BLaER1 (cell line): ENCODE results near the gene ABCA9.

Source experiments
- H3K27ac ChIP-seq: shearing (Covaris generic); formaldehyde crosslinking; 2 replicates; pipeline ENCODE4 v1.8.1; 2022
- H3K27me3 ChIP-seq: shearing (Covaris generic); formaldehyde crosslinking; 2 replicates; pipeline ENCODE4 v1.8.1; 2022
- H3K36me3 ChIP-seq: shearing (Covaris generic); formaldehyde crosslinking; 2 replicates; pipeline ENCODE4 v1.8.1; 2022
- H3K4me1 ChIP-seq: shearing (Covaris generic); formaldehyde crosslinking; 2 replicates; pipeline ENCODE4 v1.8.1; 2022
- H3K4me2 ChIP-seq: shearing (Covaris generic); formaldehyde crosslinking; 2 replicates; pipeline ENCODE4 v1.8.1; 2022
- H3K4me3 ChIP-seq: shearing (Covaris generic); formaldehyde crosslinking; 2 replicates; pipeline ENCODE4 v1.8.1; 2022
- H3K9ac ChIP-seq: shearing (Covaris generic); formaldehyde crosslinking; 2 replicates; pipeline ENCODE4 v1.8.1; 2022
- H3K9me3 ChIP-seq: shearing (Covaris generic); formaldehyde crosslinking; 2 replicates; pipeline ENCODE4 v1.8.1; 2022
- H4K20me1 ChIP-seq: shearing (Covaris generic); formaldehyde crosslinking; 2 replicates; pipeline ENCODE4 v1.8.1; 2022
- Cebpa-rat ChIP-seq: shearing (Covaris generic); IDR thresholded peaks from 2 replicates; pipeline ENCODE4 v1.8.1; 2022

Gene ABCA9

GRCh38 chr17:68941761-68942160 lies 119.0 kb downstream of the ABCA9 start:
- H3K36me3 ChIP-seq: no peaks in the 10 kb centered on the region
- no peaks in the 10 kb centered on the region for H3K27me3 ChIP-seq
- H3K9ac ChIP-seq: no peak overlapping the region
- no peak for TF ChIP-seq Cebpa-rat
- H3K4me3 ChIP-seq: no peak overlapping the region
- no peaks in the 10 kb centered on the region for H3K9me3 ChIP-seq
- H3K4me2 ChIP-seq: no peak overlapping the region
- no peaks in the 10 kb centered on the region for H4K20me1 ChIP-seq
- H3K4me1 ChIP-seq: no peaks in the 10 kb centered on the region
- no peak overlapping the region for H3K27ac ChIP-seq

DNA sequence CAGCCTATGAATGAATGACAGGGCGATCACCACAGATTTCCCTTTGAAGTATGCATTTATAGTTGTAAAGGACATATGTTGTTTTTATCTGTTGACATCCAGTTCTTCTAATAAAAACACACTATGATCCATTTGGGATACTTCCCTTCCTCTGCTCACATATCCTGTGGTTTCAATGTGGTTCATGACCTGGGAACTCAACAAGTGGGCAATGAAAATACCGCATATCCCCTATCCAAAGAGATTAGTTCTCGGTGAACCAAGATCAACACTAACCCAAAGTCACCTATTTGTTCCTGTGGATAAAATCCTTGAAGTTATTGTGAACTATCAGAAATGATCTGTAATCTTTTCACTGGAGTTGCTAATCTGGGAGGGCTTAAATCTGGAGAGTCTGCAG lies 121.5 kb downstream of the ABCA9 start:
- no peak for TF ChIP-seq Cebpa-rat
- no peaks in the 10 kb centered on the region for H3K27me3 ChIP-seq
- no peak overlapping the region for H3K4me2 ChIP-seq
- H3K36me3 ChIP-seq: no peaks in the 10 kb centered on the region
- H4K20me1 ChIP-seq: no peaks in the 10 kb centered on the region
- H3K9ac ChIP-seq: no peak overlapping the region
- H3K27ac ChIP-seq: no peak overlapping the region
- H3K4me3 ChIP-seq: no peak overlapping the region
- no peaks in the 10 kb centered on the region for H3K4me1 ChIP-seq
- no peaks in the 10 kb centered on the region for H3K9me3 ChIP-seq

- H3K9me3 ChIP-seq: no peaks in the 10 kb centered on the region
- TF ChIP-seq Cebpa-rat: no peak
- no peak overlapping the region for H3K27ac ChIP-seq
- no peak overlapping the region for H3K4me3 ChIP-seq
- no peak overlapping the region for H3K4me2 ChIP-seq
- no peaks in the 10 kb centered on the region for H3K36me3 ChIP-seq
- H3K27me3 ChIP-seq: no peaks in the 10 kb centered on the region
- no peaks in the 10 kb centered on the region for H4K20me1 ChIP-seq
- H3K9ac ChIP-seq: no peak overlapping the region
- no peaks in the 10 kb centered on the region for H3K4me1 ChIP-seq
These were observed 122.7 kb downstream of the ABCA9 start for GRCh38 chr17:68937890-68938514.

DNA sequence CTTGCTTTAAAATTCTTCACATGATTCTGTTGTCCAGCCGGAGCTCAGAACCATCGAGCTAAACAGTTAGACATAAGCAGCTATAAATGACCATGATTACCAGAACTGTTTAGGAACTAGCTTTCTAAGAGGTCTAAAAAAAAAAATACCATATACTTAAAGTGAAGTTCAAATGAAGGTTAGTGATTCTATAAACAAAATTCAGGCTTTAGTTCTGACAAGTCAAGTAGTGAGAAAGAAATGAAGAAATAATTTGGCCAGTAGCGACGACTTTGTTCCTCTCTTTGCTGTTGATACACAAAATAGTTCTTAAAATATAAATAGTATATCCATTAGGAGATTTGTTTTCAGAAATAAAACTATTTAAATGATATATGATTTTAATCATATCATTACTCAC lies 133.2 kb downstream of the ABCA9 start:
- Histone ChIP-seq H3K9ac (no peak overlapping the region), H3K4me2 (no peak overlapping the region), H3K4me3 (no peak overlapping the region), H3K27ac (no peak overlapping the region), H3K27me3 (no peaks in the 10 kb centered on the region), H3K4me1 (no peaks in the 10 kb centered on the region), H3K36me3 (no peaks in the 10 kb centered on the region), H4K20me1 (no peaks in the 10 kb centered on the region), H3K9me3 (no peaks in the 10 kb centered on the region)
- TF ChIP-seq Cebpa-rat: no peak

GRCh38 chr17:68924793-68925720 lies 135.7 kb downstream of the ABCA9 start:
- Histone ChIP-seq H3K27ac (no peak overlapping the region), H3K36me3 (no peaks in the 10 kb centered on the region), H3K4me1 (no peaks in the 10 kb centered on the region), H4K20me1 (no peaks in the 10 kb centered on the region), H3K4me3 (no peak overlapping the region), H3K4me2 (no peak overlapping the region), H3K9ac (no peak overlapping the region), H3K27me3 (no peaks in the 10 kb centered on the region), H3K9me3 (no peaks in the 10 kb centered on the region)
- no peak for TF ChIP-seq Cebpa-rat
